Right renal cortex interstitium (tissue), 3 donors: ENCODE measurements around the gene ALKBH8. TPM values are rescaled to one million over a fixed set of nuclear protein-coding genes. Genes with fewer than 3 reads are reported as not detected.
"Not testable (repeated sequence)": the region's sequence is repeated elsewhere in the genome, so short reads cannot be mapped to it uniquely, and the experiment has no call there.

Experiments used
- DNase-seq, 3 donors: peaks; one replicate each; pipeline ENCODE4 v3.0.0-alpha.2; 2013; ENCODE audit warnings: low read depth in 3 of 3, low spot score in 2 of 3
- polyA plus RNA-seq, 3 donors: library from polyadenylated mRNA; unstranded; fragments of 120-200 nt; gene quantifications; one replicate each; pipeline ENCODE4 v1.2.1, GENCODE V29; 2013; ENCODE audit not compliant: insufficient read length in 3 of 3

Gene ALKBH8
- polyA plus RNA-seq, 3 donors: 11.4 to 13.7 (median 12.0) TPM

GRCh38 chr11:107508201-107508857 is 57.2 kb downstream of the ALKBH8 start:
- no peak for DNase-seq

- DNase-seq: no peak
These were observed 59.8 kb downstream of the ALKBH8 start for GRCh38 chr11:107505647-107506225.

DNA sequence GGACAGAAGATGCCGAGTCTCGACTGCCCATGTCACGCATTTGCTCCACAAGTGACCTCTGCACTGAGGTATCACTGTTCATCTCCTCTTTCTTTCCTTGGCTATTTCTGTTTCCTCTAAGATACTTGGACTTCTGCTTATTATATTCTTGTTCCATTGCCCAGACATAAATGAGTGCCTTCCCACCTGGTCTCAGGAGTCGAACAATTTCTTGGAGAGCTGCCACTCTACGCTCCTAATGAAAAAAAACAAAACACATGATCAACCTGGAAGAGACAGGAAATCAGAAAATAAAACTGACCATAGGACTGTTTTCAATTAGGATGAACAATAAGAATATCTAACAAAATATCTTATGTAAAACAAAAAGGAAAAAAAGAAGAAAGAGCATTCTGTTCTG is 60.6 kb downstream of the ALKBH8 start:
- DNase-seq: no peak

- no peak for DNase-seq
These were observed 63.8 kb downstream of the ALKBH8 start for GRCh38 chr11:107501713-107502112.

- DNase-seq: not testable (repeated sequence)
These were observed 68.2 kb downstream of the ALKBH8 start for GRCh38 chr11:107497371-107497770.

DNA sequence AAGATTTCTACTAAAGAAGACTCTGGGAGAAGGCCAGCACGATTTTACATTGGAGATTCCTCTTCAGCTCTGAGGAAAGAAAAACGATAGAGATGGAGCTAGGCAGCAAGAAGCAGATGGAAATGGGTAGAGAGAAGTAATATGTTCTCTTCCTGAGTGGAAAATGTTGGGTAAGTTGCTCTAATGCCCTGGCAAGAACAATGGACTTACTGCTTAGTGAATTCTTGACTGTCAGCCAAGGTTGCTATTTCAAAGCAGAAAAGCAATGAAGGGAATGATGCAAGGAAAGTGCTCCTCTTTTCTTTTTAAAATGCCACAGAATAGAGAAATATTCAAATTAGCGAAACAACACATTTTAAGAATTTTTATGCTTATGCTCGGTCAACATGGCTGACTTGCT is 69.5 kb downstream of the ALKBH8 start:
- DNase-seq: no peak

DNA sequence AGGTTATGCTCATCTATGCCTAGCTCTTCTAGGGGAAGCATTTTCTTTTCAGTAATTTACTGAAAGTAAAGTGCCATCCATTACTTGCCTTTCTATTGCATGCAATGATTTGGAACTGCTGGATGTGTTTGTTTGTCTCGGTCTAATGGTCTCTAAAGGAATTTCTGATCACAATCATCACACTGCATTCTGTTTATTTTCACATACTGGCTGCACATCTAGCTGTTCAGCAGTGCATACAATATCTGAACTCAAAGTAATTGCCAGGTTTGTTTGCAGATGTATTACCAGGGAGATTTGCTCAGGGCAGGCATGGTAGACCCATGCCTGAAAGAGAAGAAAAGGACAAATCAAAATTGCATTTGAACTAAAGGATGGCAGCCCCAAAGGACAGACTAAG is 71.5 kb downstream of the ALKBH8 start:
- no peak for DNase-seq

GRCh38 chr11:107493117-107493516 is 72.4 kb downstream of the ALKBH8 start:
- DNase-seq: no peak

GRCh38 chr11:107490836-107491235 is 74.7 kb downstream of the ALKBH8 start:
- DNase-seq: no peak

- DNase-seq: no peak
These were observed 83.3 kb downstream of the ALKBH8 start for GRCh38 chr11:107482234-107482633.

DNA sequence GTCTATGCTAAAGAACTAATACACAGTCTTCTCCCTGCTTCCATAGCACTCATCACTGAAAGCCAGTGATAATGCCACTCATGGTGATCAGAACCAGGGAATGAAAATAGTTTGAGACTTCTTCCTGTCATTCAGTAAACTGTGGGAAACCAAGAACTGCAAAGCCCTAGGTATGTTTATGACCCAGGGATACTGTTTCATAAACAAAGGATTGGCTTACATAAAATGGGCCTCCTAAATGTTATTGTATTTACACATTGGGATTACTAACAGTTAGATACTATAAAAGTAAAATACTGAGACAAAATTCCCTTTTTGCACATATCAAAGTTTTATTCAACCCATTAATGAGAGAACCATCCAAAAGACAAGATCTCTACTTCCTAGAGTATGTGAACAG is 86.6 kb downstream of the ALKBH8 start:
- no peak for DNase-seq

- DNase-seq: no peak
These were observed 87.7 kb downstream of the ALKBH8 start for GRCh38 chr11:107477820-107478219.

- DNase-seq: no peak
These were observed 91.7 kb downstream of the ALKBH8 start for GRCh38 chr11:107473792-107474191.

GRCh38 chr11:107472966-107473365 is 92.6 kb downstream of the ALKBH8 start:
- DNase-seq: no peak

- DNase-seq: no peak
These were observed 96.9 kb downstream of the ALKBH8 start for GRCh38 chr11:107468596-107468995.

GRCh38 chr11:107467696-107468095 is 97.8 kb downstream of the ALKBH8 start:
- DNase-seq: peak in 1 of 3 donors; percentile 43

DNA sequence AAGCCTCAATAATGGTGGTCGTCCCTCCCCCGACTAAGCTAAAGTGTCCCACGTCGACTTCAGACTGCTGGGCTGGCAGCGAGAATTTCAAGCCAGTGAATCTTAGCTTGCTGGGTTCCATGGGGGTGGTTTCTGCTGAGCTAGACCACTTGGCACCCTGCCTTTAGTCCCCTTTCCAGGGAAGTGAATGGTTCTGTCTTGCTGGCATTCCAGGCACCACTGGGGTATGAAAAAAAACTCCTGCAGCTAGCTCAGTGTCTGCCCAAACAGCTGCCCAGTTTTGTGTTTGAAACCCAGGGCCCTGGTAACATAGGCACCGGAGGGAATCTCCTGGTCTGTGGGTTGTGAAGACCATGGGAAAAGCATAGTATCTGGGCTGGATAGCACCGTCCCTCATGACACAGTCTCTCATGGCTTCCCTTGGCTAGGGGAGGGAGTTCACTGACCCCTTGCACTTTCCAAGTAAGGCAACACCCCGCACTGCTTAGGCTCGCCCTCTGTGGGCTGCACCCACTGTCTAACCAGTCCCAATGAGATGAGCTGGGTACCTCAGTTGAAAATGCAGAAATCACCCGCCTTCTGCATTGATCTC is 99.2 kb downstream of the ALKBH8 start:
- DNase-seq: not testable (repeated sequence)

GRCh38 chr11:107457558-107458271 is 107.8 kb downstream of the ALKBH8 start, which contains the start of gene CWF19L2:
CWF19L2 (minus strand) TSS chr11:107457825; CDS start chr11:107457816, 9 bp downstream.
- peak; percentile 84 to 89 (median 86) for DNase-seq

DNA sequence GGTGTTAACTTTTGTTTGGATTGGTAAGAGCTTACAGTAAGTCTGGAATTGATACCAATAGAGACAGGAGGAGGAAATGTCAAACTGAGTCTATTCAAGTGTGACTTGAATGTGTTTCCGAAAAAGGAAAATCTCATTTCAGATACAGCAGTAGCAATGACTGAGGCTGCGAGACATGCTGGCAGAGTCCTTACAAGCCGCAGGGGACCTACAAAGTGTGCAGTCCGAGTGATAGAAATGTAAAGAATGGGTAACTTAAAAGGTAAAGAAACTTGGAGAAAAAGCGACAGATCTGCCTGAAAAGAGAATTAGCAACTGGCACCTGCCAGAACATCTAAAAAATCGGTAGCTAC is 108.4 kb downstream of the ALKBH8 start:
- DNase-seq: peak in 1 of 3 donors; percentile 14

DNA sequence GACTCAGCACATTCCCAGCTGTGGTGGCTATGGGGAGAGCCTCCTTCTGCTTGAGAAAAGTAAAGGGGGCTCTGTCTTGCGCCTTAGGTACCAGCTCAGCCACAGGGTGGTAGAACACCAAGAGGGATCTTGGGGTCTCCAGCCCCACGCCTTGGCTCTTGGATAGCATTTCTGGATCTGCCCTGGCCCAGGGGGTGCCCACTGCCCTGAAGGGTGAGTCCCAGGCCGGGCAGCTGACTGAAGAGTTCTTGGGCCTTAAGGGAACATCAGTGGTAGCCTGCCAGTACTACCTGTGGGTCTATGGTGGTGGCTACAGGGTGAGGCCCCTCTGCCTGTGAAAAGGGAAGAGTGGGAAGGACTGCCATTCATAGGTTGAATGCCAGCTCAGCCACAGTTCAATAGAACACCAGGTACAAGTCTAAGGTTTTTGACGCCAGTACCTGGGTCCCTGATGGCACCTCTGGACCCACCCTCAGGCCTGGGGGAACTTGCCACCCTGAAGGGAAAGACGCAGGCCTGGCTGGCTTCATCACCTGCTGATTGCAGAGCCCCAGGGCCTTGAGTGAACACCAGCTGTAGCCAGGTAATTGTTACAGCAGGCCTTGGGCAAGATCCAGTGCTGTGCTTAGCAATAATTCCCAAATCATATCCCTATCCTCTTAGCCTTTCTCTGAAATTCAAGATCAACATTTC is 111.8 kb downstream of the ALKBH8 start:
- DNase-seq: no peak
